ES-I3 (cell line): ENCODE data around the gene LRRC63.
"Not testable (repeated sequence)": the region's sequence is repeated elsewhere in the genome, so short reads cannot be mapped to it uniquely, and the experiment has no call there.

ENCODE experiments used
- H3K36me3 ChIP-seq: 2 replicates; pipeline ENCODE4 v1.6.1; 2013; ENCODE audit warnings: mild to moderate bottlenecking, low read length, control low read depth, moderate library complexity; ENCODE audit not compliant: insufficient read depth
- H3K4me1 ChIP-seq: 2 replicates; pipeline ENCODE4 v1.6.1; 2013; ENCODE audit warnings: mild to moderate bottlenecking, control low read depth, low read length; ENCODE audit not compliant: insufficient read depth
- H3K9ac ChIP-seq: 2 replicates; pipeline ENCODE4 v1.6.1; 2013; ENCODE audit warnings: low read depth, mild to moderate bottlenecking, low read length, moderate library complexity
- H3K9me3 ChIP-seq: 2 replicates; pipeline ENCODE4 v1.6.1; 2013; ENCODE audit warnings: mild to moderate bottlenecking, low read length, moderate library complexity; ENCODE audit not compliant: control insufficient read depth, insufficient read depth

LRRC63 gene

DNA sequence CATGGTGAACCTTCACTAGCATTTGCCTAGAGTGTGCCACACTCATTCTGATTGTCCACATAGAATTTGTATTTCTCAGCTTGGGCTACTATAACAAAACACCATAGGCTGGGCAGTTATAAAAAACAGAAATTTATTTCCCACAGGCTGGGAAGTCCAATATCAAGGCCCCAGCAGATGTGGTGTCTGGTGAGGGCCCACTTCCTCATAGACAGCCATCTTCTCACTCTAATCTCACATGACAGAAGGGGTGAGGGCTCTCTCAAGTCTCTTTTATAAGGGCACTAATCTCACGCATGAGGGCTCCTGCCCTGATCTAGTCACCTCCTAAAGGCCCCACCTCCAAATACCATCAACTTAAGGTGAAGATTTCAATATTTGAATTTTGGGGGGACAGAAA, 53.6 kb downstream of the LRRC63 start:
- no peaks in the 10 kb centered on the region for H3K36me3 ChIP-seq
- H3K9ac ChIP-seq, result no peak overlapping the region
- no peaks in the 10 kb centered on the region for H3K9me3 ChIP-seq
- peaks cover under 1% of the 10 kb centered on the region; the same call in 1 of the 2 replicates for H3K4me1 ChIP-seq

DNA sequence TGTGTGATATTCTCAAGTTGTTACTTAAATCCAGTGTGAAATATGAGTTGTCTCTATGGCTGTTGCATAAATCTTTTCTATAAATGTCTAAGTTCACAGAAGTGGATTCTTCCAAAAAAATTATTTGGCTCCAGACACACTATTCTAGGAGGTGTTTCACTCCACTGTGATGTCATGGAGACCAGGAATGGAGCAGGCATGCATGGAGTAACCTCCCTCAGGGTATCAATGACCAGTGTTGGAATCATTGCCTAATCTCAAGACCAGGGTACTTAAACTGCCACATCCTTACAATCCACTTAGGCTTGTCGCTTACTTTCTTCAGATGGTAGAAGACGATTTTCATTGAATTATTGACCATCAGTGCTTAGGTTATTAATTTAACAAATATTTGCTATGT, 55.4 kb downstream of the LRRC63 start:
- no peaks in the 10 kb centered on the region for H3K9me3 ChIP-seq
- peaks cover 11% of the 10 kb centered on the region for H3K4me1 ChIP-seq
- H3K36me3 ChIP-seq, result no peaks in the 10 kb centered on the region
- H3K9ac ChIP-seq, result no peak overlapping the region

DNA sequence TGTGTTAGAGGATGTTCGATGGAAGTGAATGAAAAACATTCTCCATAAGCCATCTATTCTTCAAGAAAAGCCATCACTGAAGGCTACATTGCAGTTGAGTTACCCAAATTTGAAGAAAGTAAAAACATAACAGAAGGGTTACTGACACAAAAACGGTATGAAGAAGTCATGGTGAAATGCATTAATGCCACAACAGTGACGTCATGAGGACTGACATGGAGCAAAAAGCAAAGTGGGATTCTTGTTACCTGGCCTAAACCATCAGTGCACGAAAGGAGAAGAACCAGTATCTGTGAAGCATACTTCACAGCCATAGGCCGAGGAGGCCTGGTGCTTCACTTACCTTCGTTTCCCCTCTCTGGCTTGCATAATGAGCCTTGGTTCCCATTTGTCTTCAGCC, 58.7 kb downstream of the LRRC63 start:
- Histone ChIP-seq H3K9me3 (no peaks in the 10 kb centered on the region), H3K4me1 (peaks cover 11% of the 10 kb centered on the region), H3K9ac (no peak overlapping the region), H3K36me3 (no peaks in the 10 kb centered on the region)

DNA sequence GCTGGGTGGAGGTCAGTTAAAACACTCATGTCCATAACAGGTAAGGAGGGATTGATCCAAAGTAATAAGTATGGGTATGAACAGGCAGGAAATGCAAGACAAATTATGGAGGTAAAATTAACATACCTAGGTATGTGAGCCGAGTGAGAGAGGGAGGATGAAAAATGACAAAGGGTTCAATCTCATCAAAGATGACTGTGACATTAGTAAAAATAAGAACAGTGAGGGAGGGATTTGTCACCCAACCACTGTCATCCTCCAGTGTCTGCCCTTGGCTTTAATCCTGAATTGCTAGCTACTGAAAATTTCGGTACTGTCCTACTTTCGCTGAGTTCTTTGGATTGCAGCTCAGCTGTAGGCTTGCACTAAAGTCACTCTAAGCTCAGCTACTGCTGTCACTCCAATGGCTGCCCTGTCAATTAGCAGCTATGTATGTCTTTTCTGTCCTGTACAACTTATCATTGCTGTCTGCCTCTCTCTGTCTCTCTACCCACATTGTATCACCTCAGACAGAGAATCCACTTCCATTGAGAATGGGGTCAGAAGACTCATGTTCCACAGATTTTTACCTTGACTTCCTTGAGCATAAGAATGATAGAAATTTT, 62.5 kb downstream of the LRRC63 start:
- peaks cover 15% of the 10 kb centered on the region for H3K4me1 ChIP-seq

DNA sequence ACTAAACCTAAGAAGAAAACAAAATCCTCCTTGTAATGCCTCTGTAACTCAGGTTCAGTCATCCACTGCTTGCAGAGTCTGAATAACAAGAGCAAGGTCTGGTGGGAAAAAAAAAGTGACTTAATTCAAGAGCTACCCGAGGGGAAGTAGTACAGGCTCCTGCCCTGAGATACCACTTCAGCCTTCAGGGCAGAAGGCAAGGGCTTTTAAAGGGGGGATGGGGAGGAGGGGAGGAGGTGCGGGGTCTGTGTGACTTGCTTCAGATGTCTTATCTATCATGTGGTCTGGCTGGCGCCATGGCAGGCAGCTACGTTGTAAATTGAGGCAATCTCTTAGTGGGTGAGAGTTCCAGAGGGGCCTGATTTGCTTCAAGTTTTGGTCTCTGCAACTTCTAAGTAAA, 66.7 kb downstream of the LRRC63 start:
- Histone ChIP-seq H3K36me3 (no peaks in the 10 kb centered on the region), H3K9me3 (no peaks in the 10 kb centered on the region), H3K4me1 (0 out of 2 replicates have a peak, but pooled peaks cover 3% of the 10 kb centered on the region), H3K9ac (no peak overlapping the region)

More for the DNA sequence above, 62.5 kb downstream of the LRRC63 start:
- H3K9me3 ChIP-seq, result no peaks in the 10 kb centered on the region
- no peak overlapping the region for H3K9ac ChIP-seq
- no peaks in the 10 kb centered on the region for H3K36me3 ChIP-seq

DNA sequence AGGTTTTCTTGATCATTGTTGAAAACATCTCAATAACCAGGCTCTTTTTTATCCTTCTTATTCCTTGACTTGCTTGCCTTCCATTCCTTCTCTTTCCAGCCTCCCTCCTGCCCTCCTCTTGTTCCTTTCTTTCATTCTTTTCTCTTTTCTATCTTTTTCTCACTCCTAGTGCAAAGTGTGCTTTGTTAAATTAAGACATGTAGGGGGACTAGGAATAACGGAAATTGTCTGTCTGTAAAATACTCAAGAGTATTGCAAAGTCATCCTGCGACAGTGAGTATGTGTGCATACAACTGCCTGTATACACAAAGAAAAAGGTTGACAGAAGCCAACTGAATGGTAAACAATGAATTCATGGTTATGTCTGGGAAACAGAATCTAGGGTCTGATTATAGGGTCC, 70.1 kb downstream of the LRRC63 start:
- Histone ChIP-seq H3K9me3 (no peaks in the 10 kb centered on the region), H3K9ac (no peak overlapping the region), H3K4me1 (peaks cover 6% of the 10 kb centered on the region), H3K36me3 (no peaks in the 10 kb centered on the region)

DNA sequence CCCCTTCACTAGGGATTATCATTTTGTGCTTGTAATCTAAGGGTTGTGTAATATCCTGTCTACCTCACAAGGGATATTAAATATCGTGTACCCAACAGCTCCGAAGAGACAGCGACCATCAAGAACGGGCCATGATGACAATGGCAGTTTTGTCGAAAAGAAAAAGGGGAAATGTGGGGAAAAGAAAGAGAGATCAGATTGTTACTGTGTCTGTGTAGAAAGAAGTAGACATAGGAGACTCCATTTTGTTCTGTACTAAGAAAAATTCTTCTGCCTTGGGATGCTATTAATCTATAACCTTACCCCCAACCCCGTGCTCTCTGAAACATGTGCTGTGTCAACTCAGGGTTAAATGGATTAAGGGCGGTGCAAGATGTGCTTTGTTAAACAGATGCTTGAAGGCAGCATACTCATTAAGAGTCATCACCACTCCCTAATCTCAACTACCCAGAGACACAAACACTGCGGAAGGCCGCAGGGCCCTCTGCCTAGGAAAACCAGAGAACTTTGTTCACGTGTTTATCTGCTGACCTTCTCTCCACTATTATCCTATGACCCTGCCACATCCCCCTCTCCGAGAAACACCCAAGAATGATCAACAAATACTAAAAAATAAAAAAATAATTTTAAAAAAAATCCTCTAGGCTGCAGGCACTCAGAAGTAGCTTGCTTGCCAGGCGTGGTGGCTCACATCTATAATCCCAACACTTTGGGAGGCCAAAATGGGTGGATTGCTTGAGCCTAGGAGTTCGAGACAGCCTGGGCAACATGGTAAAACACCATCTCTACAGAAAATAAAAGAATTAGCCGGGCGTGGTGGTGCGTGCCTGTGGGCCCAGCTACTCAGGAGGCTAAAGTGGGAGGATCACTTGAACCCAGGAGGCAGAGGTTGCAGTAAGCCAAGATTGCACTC, 72.4 kb downstream of the LRRC63 start:
- H3K9me3 ChIP-seq, H3K36me3 ChIP-seq: not testable (repeated sequence)

DNA sequence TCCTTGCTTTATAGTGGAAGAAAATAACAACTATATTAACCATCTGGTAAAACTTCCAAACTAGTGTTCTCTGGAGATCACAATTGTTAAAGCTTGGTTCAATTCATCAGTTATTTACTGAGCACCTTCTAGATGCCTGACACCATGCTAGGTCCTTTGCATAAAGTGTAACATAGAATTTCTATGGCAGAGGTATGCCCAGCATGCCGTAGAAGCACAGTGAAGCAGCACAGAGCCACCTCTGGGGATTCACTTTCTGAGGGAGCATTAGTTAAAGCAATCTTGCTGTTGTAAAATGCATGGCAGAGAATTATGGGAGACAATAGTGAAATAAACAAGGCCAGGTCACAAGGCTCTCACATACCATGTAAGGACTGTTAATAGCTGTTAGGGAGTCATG, 75.2 kb downstream of the LRRC63 start:
- H3K9me3 ChIP-seq, result no peaks in the 10 kb centered on the region
- H3K36me3 ChIP-seq, result no peaks in the 10 kb centered on the region
- no peak overlapping the region for H3K9ac ChIP-seq
- H3K4me1 ChIP-seq, result peaks cover 10% of the 10 kb centered on the region

More for the DNA sequence above, 72.4 kb downstream of the LRRC63 start:
- not testable (repeated sequence) for H3K9ac ChIP-seq
- H3K4me1 ChIP-seq, result peaks cover 10% of the 10 kb centered on the region

DNA sequence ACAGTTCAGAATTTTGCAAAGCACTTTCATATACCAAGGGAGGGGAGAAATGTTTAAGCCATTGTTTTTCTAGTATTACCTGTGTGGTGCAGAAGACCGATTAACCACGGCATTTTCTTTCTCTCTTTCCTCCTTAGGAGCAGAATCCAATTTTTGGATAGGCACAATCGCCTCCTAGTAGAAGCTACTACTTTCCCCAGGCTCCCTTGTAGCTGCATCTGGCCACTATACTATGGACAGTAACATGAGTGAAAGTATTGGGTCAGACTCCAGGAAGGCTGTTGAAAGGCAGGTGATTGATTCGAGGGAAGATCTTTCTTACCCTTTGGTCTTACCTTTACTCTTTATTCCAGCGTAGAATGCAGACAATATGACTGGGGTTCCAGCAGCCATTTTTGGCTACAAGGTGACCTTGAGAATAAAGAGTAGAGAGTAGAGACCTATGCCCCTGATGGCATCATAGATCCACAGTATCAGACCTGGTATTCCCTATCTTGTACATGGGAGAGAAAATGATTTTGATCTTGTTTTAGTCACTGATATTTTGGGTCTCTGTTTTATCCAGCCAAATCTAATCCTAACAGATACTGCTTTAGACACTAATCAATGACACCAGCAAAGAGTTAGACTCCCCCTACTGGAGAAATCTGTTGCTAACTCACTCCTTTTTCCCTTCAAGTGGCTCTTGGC, 77.0 kb downstream of the LRRC63 start:
- H3K9ac ChIP-seq, result no peak overlapping the region
- peaks cover 10% of the 10 kb centered on the region for H3K4me1 ChIP-seq
- H3K9me3 ChIP-seq, result no peaks in the 10 kb centered on the region
- no peaks in the 10 kb centered on the region for H3K36me3 ChIP-seq

DNA sequence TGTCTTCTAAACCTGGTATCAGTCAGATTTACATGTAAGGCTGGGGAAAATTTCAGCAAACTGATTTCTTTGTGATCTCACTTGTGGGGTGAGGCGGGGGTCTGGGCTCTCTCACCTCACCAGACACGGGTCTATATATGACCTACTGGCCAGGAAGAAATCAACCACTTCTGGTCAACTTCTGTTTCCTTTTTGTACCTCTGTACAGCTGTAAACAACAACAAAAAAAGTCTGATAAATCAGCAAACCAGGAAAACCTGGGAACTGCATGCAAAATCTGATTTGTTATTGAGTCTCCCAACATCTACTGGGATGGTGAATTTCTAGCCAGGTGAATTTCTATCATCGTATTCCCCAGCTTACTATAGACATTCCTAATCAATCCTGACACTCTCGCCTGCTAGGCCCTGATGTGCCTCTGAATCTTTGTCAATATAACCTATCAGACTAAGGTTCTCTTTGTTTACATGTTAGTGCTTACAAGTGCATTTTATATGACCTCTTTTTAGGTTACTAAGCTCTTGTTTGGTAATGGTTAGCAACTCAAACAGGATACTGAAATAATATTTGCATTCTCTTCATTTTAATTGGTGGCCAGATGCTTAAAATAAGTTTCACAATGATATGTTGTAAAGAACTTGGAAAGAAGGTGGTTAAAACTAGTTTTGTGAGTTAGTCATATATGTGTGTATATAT, 77.7 kb downstream of the LRRC63 start:
- Histone ChIP-seq H3K9me3 (no peaks in the 10 kb centered on the region), H3K9ac (no peak overlapping the region), H3K36me3 (no peaks in the 10 kb centered on the region), H3K4me1 (peaks cover 10% of the 10 kb centered on the region)

DNA sequence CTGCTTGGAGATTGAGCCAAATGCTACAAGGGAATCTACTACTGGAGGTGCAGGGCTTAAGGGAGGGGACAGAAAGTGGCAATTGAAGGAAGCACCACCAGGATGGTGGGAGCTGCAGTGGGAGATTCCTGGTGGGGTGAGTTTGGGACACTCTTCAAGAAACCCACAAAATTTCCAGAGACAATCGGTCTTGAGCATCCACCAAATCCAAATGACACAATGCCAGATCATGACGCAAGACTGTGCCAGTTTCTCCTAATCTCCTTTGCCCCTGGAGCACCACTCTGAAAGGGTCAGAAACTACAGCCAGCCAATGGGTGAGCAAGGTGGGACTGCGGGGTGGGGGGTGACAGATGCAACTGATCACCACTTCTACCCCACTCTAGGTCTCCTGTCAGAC, 78.7 kb downstream of the LRRC63 start:
- no peak overlapping the region for H3K9ac ChIP-seq
- peaks cover 10% of the 10 kb centered on the region for H3K4me1 ChIP-seq
- H3K36me3 ChIP-seq, result no peaks in the 10 kb centered on the region
- no peaks in the 10 kb centered on the region for H3K9me3 ChIP-seq

DNA sequence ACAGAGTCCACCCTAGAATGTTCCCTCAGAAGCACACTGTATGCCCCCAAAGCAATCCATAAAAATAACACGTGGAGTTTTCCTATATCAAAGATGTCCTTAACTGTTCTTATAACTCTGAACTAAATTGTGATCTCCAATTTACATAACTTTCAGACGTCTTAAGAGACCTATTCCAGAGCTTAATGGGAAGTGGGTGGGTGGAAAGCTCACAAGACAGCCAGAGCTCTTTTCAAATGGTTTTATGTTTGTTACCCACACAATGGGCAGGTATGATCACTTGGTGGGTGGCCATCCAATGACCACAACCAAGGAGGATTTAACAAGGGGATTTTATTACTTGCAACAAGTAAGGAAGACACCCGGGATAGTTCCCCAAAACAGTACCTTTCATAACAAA, 81.7 kb downstream of the LRRC63 start:
- H3K9ac ChIP-seq, result no peak overlapping the region
- H3K36me3 ChIP-seq, result no peaks in the 10 kb centered on the region
- no peaks in the 10 kb centered on the region for H3K9me3 ChIP-seq
- no peaks in the 10 kb centered on the region for H3K4me1 ChIP-seq

DNA sequence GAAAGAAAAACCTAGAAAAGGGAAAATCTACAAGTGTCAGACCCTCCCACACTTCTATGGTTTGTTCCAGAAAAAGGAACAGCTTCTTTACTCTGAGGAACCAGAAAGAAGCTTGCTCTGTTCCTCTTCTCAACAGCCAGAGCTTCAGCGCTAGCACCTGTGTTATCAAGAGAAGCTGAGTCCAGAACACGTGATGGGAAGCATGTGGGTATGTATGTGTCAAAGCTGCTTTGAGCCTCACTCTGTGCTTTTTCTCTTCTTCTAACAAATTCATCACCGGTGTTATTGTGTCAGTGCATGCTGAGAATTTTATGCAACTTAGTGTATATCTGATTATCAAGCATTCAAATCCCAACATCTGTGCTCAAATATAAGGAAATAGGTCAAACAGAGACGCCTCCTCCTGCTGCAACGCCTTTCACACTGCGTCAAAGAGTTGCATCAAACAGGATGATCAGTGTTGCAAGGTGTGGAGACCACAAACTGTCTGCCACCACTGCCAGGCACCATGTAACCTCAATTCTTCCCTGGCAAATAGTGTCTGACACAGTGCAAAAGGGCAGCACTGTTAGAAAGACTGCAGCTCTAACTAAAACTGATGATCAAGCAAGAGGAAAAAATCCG, 83.9 kb downstream of the LRRC63 start:
- no peaks in the 10 kb centered on the region for H3K9me3 ChIP-seq
- no peak overlapping the region for H3K9ac ChIP-seq
- H3K36me3 ChIP-seq, result no peaks in the 10 kb centered on the region
- no peaks in the 10 kb centered on the region for H3K4me1 ChIP-seq
